Skeletal muscle satellite cell (primary cell): ENCODE data around the gene ZNF587.
"Not testable (repeated sequence)": the region's sequence is repeated elsewhere in the genome, so short reads cannot be mapped to it uniquely, and the experiment has no call there.

ENCODE experiments used
- H3K27me3 ChIP-seq: 2 replicates; pipeline ENCODE4 v1.7.0; 2013; ENCODE audit warnings: low read length; ENCODE audit not compliant: control insufficient read depth, insufficient read depth
- H3K36me3 ChIP-seq: 2 replicates; pipeline ENCODE4 v1.7.0; 2013; ENCODE audit warnings: mild to moderate bottlenecking, control low read depth, low read length; ENCODE audit not compliant: insufficient read depth
- H3K4me1 ChIP-seq: 2 replicates; pipeline ENCODE4 v1.7.0; 2013; ENCODE audit warnings: low read length; ENCODE audit not compliant: control insufficient read depth, insufficient read depth
- H3K4me2 ChIP-seq: 2 replicates; pipeline ENCODE4 v1.7.0; 2013; ENCODE audit warnings: mild to moderate bottlenecking, low read length
- H3K4me3 ChIP-seq: 2 replicates; pipeline ENCODE4 v1.7.0; 2013; ENCODE audit warnings: low read length
- H3K9ac ChIP-seq: 2 replicates; pipeline ENCODE4 v1.7.0; 2013; ENCODE audit warnings: mild to moderate bottlenecking, low read depth, low read length, moderate library complexity
- H3K9me3 ChIP-seq: replicated peaks from 2 replicates; pipeline ENCODE4 v1.7.0; 2013; ENCODE audit warnings: mild to moderate bottlenecking, control low read depth, low read length

Gene ZNF587

GRCh38 chr19:57862351-57862750, 12.7 kb downstream of the ZNF587 start:
- H3K9me3 ChIP-seq, H3K4me2 ChIP-seq, H3K4me1 ChIP-seq, H3K4me3 ChIP-seq, H3K9ac ChIP-seq, H3K27me3 ChIP-seq: not testable (repeated sequence)
- H3K36me3 ChIP-seq: peaks cover 77% of the 10 kb centered on the region

DNA sequence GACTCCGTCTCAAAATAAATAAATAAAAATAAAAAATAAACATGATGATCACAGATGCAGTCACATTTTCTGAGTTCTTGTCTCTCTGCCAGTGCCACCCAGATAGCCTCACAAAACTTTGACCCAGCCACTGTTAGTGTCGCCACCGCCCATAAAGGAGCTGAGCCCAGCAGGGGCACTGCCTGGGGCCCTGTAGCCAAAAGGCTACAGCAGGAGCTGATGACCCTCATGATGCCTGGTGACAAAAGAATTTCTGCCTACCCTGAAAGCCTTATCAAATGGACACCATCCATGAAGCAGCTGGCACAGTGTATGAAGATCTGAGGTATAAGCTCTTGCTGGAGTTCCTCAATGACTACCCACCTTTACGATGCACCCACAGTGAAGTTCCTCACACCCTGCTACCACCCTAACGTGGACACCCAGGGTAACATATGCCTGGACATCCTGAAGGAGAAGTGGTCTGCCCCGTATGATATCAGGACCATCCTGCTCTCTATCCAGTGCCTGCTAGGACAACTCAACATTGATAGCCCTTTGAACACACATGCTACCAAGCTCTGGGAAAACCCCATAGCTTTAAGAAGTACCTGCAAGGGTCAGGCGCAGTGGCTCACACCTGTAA, 18.3 kb downstream of the ZNF587 start:
- Histone ChIP-seq H3K9ac (no peak overlapping the region), H3K9me3 (peaks cover 28% of the 10 kb centered on the region), H3K36me3 (peaks cover 66% of the 10 kb centered on the region), H3K4me2 (no peak overlapping the region), H3K4me3 (no peak overlapping the region), H3K4me1 (no peaks in the 10 kb centered on the region), H3K27me3 (no peaks in the 10 kb centered on the region)

DNA sequence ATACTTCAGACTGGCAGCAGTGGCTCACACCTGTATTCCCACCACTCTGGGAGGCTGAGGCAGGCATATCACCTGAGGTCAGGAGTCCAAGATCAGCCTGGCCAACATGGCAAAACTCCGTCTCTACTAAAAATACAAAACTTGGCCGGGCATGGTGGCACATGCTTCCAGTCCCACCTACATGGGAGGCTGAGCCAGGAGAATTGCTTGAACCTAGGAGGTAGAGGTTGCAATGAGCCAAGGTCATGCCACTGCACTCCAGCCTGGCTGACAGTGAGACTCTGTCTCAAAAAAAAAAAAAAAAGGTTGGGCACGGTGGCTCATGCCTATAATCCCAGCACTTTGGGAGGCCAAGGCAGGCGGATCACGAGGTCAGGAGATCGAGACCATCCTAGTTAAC, 20.0 kb downstream of the ZNF587 start:
- not testable (repeated sequence) for H3K4me3 ChIP-seq, H3K9ac ChIP-seq, H3K27me3 ChIP-seq, H3K4me2 ChIP-seq, H3K4me1 ChIP-seq
- Histone ChIP-seq H3K9me3 (peaks cover 38% of the 10 kb centered on the region), H3K36me3 (peaks cover 70% of the 10 kb centered on the region)

GRCh38 chr19:57870225-57870624, 20.6 kb downstream of the ZNF587 start:
- H3K4me3 ChIP-seq: no peak overlapping the region
- H3K27me3 ChIP-seq: no peaks in the 10 kb centered on the region
- H3K9ac ChIP-seq: no peak overlapping the region
- peaks cover 38% of the 10 kb centered on the region for H3K9me3 ChIP-seq
- H3K4me1 ChIP-seq: no peaks in the 10 kb centered on the region
- no peak overlapping the region for H3K4me2 ChIP-seq
- peaks cover 67% of the 10 kb centered on the region for H3K36me3 ChIP-seq

GRCh38 chr19:57872450-57872849, 22.8 kb downstream of the ZNF587 start:
- Histone ChIP-seq H3K9me3 (peaks cover 36% of the 10 kb centered on the region), H3K4me1 (no peaks in the 10 kb centered on the region), H3K9ac (no peak overlapping the region), H3K4me2 (no peak overlapping the region), H3K27me3 (no peaks in the 10 kb centered on the region), H3K4me3 (no peak overlapping the region), H3K36me3 (peaks cover 60% of the 10 kb centered on the region)

GRCh38 chr19:57873883-57874799, 24.5 kb downstream of the ZNF587 start:
- not testable (repeated sequence) for H3K4me1 ChIP-seq, H3K4me3 ChIP-seq, H3K9ac ChIP-seq, H3K4me2 ChIP-seq, H3K27me3 ChIP-seq
- H3K36me3 ChIP-seq: peaks cover 56% of the 10 kb centered on the region
- peaks cover 31% of the 10 kb centered on the region for H3K9me3 ChIP-seq

DNA sequence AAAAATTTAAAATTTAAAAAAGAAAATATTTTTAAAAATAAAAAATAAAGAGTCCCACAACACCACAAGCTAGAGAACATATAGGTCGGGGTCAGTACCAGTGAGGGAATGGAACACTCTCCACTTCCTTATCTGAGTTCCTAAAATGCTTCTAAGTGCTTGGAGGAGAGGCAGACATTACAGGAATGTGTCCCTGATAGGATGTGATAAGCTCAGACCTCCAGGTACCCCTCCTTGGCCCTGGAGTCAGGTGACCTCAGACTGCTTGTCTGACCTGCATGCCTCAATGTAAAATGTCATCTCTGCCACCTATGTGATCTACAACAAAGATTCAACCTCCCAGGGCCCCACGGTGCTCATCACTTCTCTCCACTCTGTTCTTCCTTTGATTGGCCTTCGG, 36.4 kb downstream of the ZNF587 start:
- Histone ChIP-seq H3K4me1 (no peaks in the 10 kb centered on the region), H3K27me3 (no peaks in the 10 kb centered on the region), H3K9me3 (no peaks in the 10 kb centered on the region), H3K4me2 (no peak overlapping the region), H3K9ac (no peak overlapping the region), H3K36me3 (no peaks in the 10 kb centered on the region), H3K4me3 (no peak overlapping the region)

- H3K27me3 ChIP-seq: no peaks in the 10 kb centered on the region
- H3K4me3 ChIP-seq: peak overlapping the region; percentile 96
- no peaks in the 10 kb centered on the region for H3K4me1 ChIP-seq
- peak overlapping the region; percentile 91 for H3K4me2 ChIP-seq
- no peaks in the 10 kb centered on the region for H3K9me3 ChIP-seq
- H3K36me3 ChIP-seq: no peaks in the 10 kb centered on the region
- H3K9ac ChIP-seq: peak overlapping the region; percentile 85
Observed at GRCh38 chr19:57887195-57887941, 37.7 kb downstream of the ZNF587 start.

- Histone ChIP-seq H3K27me3 (no peaks in the 10 kb centered on the region), H3K36me3 (no peaks in the 10 kb centered on the region), H3K9ac (peak overlapping the region; percentile 85), H3K4me2 (peak overlapping the region; percentile 91), H3K4me3 (peak overlapping the region; percentile 96), H3K4me1 (no peaks in the 10 kb centered on the region), H3K9me3 (no peaks in the 10 kb centered on the region)
Observed at GRCh38 chr19:57888107-57888559, 38.5 kb downstream of the ZNF587 start.

GRCh38 chr19:57888560-57889231, 39.0 kb downstream of the ZNF587 start, which contains the start of gene ZNF814:
Gene ZNF814, minus strand, starts transcription at chr19:57889037. Its CDS starts 235 bp downstream, at chr19:57888802.
- Histone ChIP-seq H3K4me1 (no peaks in the 10 kb centered on the region), H3K4me2 (peak within 1 kb of the TSS; percentile 91), H3K9ac (peak within 1 kb of the TSS; percentile 85), H3K9me3 (no peaks in the 10 kb centered on the region), H3K36me3 (no peaks in the 10 kb centered on the region), H3K4me3 (peak within 1 kb of the TSS; percentile 96), H3K27me3 (no peaks in the 10 kb centered on the region)

DNA sequence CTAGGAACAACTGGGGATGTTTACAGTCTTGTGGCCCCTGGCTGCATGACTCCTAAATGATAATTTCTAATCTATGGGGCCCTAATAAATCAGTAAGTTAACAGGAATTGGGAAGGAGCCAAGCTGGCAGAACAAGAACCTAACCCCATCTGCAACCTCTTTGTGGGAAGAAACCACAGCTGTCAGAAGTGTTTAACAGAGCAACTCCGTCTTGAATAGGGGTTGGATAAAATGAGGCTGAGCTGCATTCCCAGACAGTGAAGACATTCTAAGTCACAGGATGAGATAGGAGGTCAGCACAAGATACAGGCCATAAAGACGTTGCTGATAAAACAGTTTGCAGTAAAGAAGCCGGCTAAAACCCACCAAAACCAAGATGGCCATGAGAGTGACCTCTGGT, 41.0 kb downstream of the ZNF587 start:
- not testable (repeated sequence) for H3K4me1 ChIP-seq, H3K36me3 ChIP-seq, H3K9ac ChIP-seq, H3K4me2 ChIP-seq, H3K4me3 ChIP-seq, H3K27me3 ChIP-seq, H3K9me3 ChIP-seq
